ENCODE data around the gene ATF7. TPM values are rescaled to one million over a fixed set of nuclear protein-coding genes. Genes with fewer than 3 reads are reported as not detected.

ATF7 gene
- total RNA-seq, 1 donor: 28.6 TPM

DNA sequence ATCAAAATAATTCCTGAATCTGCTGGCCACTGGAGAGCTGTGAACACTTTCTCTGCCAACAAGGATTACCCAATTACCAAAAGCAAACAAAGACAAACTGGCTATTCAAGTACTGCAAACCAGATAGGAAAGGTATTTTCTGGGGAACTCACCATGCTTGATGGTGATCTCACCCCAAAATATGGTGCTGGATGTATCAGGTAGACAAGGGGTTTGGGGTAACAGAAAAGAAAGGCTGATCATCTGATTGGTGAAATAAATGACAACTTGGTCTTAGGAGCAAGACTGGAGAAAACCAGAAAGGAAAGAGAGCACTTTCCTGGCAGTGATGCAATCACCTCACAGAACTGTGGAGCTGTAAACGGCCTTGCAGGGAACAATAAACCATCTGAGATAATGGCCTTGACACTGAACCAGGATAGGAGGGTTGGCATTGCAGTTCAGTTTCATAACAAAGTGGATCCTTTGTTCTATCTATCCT is 87.9 kb downstream of the ATF7 start:
- DNase-seq (ENCODE audit: low read depth): peak; percentile 90
- TF ChIP-seq CTCF (IDR thresholded peaks at IDR 0.05; ENCODE audit: insufficient read depth, low read length): no peak
- no peak overlapping the region for H3K4me3 ChIP-seq (ENCODE audit: low read depth, low read length)

GRCh38 chr12:53536962-53537361 is 89.2 kb downstream of the ATF7 start:
- no peak overlapping the region for H3K4me3 ChIP-seq (ENCODE audit: low read depth, low read length)
- no peak for DNase-seq (ENCODE audit: low read depth)
- no peak for TF ChIP-seq CTCF (IDR thresholded peaks at IDR 0.05; ENCODE audit: insufficient read depth, low read length)

GRCh38 chr12:53533471-53533870 is 92.7 kb downstream of the ATF7 start:
- no peak overlapping the region for H3K4me3 ChIP-seq (ENCODE audit: low read depth, low read length)
- no peak for TF ChIP-seq CTCF (IDR thresholded peaks at IDR 0.05; ENCODE audit: insufficient read depth, low read length)

DNA sequence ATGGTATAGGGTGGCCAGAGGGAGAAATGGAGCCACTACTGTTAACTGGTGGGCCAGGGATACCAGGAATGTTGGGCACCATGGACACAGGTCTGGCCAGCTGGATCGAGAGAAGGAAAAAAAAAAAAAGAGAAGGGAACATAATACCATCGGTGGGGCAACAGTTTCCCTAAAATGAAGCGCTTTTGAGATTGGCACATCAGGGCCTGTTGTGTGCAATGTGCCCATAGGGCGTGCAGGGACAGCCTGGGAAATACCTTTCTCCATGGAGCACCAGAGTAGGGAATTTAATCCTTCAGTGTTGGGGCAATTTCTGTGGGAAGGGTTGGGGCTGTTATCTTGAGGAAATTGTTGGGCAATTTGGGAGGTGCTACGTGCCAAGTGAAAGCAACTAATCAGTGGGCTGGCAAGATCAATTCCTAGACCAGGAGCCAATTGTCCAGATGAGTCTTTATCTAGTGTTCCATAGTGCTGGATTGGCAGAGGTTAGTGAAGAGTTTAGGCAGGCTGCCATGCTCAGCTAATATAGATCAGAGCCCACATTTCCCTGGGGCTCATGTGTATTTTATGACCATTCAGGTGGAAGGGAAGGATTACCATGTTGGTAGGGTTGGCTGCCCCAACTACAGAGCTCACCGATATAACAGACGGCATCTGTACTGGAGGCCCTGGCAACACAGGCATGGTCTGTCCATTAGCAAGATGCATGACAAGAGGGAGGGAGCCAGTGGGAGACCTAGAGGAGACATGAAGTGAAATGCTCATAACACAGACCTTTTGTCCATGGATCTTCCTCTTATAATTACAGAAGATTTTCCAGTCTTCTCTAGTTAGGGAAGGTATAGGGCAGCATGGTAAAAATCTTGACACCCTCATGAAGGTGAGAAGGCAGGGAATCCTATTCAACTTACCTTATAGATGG is 93.4 kb downstream of the ATF7 start:
- H3K4me3 ChIP-seq (ENCODE audit: low read depth, low read length): no peak overlapping the region
- no peak for TF ChIP-seq CTCF (IDR thresholded peaks at IDR 0.05; ENCODE audit: insufficient read depth, low read length)
- peak; percentile 24 for DNase-seq (ENCODE audit: low read depth)

More at GRCh38 chr12:53533471-53533870, 92.7 kb downstream of the ATF7 start:
- DNase-seq (ENCODE audit: low read depth): no peak

- no peak for DNase-seq (ENCODE audit: low read depth)
- H3K4me3 ChIP-seq (ENCODE audit: low read depth, low read length): no peak overlapping the region
- TF ChIP-seq CTCF (IDR thresholded peaks at IDR 0.05; ENCODE audit: insufficient read depth, low read length): no peak
Measured at GRCh38 chr12:53532021-53532420, 94.2 kb downstream of the ATF7 start.

DNA sequence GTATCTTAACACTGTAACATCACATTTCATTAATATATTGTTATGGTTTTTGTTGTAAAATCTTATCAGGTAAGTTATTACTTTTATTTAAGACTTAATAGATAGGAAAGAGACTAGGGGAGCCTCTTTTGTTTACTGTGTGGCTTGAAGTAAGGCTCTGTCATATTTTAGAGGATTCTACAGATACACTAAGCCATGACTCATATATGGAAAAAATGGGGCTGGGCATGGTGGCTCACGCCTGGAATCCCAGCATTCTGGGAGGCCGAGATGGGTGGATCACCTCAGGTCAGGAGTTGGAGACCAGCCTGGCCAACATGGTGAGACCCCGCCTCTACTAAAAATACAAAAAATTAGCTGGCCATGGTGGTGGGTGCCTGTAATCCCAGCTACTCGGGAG is 95.3 kb downstream of the ATF7 start:
- no peak for TF ChIP-seq CTCF (IDR thresholded peaks at IDR 0.05; ENCODE audit: insufficient read depth, low read length)
- peak; percentile 13 for DNase-seq (ENCODE audit: low read depth)
- H3K4me3 ChIP-seq (ENCODE audit: low read depth, low read length): no peak overlapping the region
